Hepatocyte (in vitro differentiated cells): ENCODE measurements around the gene OR56A5.

ENCODE experiments used
- CTCF ChIP-seq: fragments of 200-600 bp; sonication (generic); IDR thresholded peaks from 2 replicates; pipeline ENCODE4 v1.5.1; 2016; ENCODE audit warnings: antibody characterized with exemption, mild to moderate bottlenecking; ENCODE audit not compliant: poor library complexity
- EZH2 ChIP-seq: fragments of 200-600 bp; sonication (generic); IDR thresholded peaks from 2 replicates; pipeline ENCODE4 v1.6.1; 2016; ENCODE audit warnings: antibody characterized with exemption, mild to moderate bottlenecking, borderline replicate concordance

GRCh38 chr11:5929571-5930368, 38.5 kb downstream of the OR56A5 start:
- no peak for TF ChIP-seq CTCF
- no peak for TF ChIP-seq EZH2
